ENCODE measurements around the gene TJP3. TPM values are rescaled to one million over a fixed set of nuclear protein-coding genes. Genes with fewer than 3 reads are reported as not detected.

TJP3 gene
- total and polyA plus RNA-seq, 3 experiments from 2014 or later, result 1.5 to 16.2 (median 1.7) TPM

DNA sequence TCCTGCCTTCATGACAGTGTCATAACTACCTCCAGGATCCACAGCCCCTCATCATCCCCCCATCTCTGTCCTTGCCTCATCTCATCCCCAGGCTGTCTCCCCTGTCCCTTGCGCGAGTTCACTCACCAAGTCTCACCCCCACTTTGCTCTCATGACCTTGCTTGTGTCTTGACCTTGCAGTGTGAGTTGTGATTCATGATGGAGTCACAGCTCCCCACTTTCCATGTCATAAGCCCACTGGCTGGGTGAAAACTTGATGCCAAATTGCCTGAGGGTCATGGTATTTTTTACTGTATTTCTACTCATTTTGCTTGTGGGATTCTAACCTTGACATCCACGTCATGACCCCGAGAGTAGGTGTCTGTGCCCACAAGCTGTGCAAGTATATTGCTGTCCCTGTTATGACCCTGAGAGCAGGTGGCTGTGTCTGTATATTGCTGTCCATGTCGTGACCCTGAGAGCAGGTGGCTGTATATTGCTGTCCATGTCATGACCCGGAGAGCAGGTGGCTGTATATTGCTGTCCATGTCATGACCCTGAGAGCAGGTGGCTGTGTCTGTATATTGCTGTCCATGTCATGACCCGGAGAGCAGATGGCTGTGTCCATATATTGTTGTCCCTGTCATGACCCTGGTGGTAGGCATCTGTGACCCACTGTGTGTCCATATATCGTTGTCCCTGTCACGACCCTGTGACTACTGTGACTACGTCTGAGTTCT is 29.5 kb downstream of the TJP3 start:
- CTCF ChIA-PET, result no interaction called here
- no peaks in the 10 kb centered on the region for H3K27me3 Mint-ChIP-seq
- DNase-seq, result no peak
- Histone ChIP-seq H3K9me3 (ENCODE audit: low read length) (no peaks in the 10 kb centered on the region), H3K4me3 (ENCODE audit: low read length) (no peak overlapping the region), H3K27ac (ENCODE audit: low read depth, low read length) (no peak overlapping the region), H3K4me1 (ENCODE audit: insufficient read depth, low read length) (peaks cover 12% of the 10 kb centered on the region), H3K36me3 (ENCODE audit: insufficient read depth, low read length) (no peaks in the 10 kb centered on the region), H3K27me3 (ENCODE audit: insufficient read depth, low read length, poor library complexity, severe bottlenecking) (no peaks in the 10 kb centered on the region)
- POLR2A ChIA-PET, result no interaction called here
- H3K4me3 Mint-ChIP-seq, result peak overlapping the region in 1 of 7 donors; percentile 27
- H3K36me3 Mint-ChIP-seq, result peaks cover 3 to 21% (median 4%) of the 10 kb centered on the region in 3 donors
- H3K4me1 Mint-ChIP-seq, result peaks cover 5 to 23% (median 14%) of the 10 kb centered on the region in 3 donors
- H3K9me3 Mint-ChIP-seq, result no peaks in the 10 kb centered on the region
- peak overlapping the region in 3 of 8 donors; percentile 9 to 82 (median 50) for H3K27ac Mint-ChIP-seq

GRCh38 chr19:3738477-3739220 is 30.5 kb downstream of the TJP3 start:
- Histone ChIP-seq H3K4me3 (ENCODE audit: low read length) (no peak overlapping the region), H3K36me3 (ENCODE audit: insufficient read depth, low read length) (no peaks in the 10 kb centered on the region), H3K27me3 (ENCODE audit: insufficient read depth, low read length, poor library complexity, severe bottlenecking) (no peaks in the 10 kb centered on the region), H3K4me1 (ENCODE audit: insufficient read depth, low read length) (peaks cover 12% of the 10 kb centered on the region), H3K27ac (ENCODE audit: low read depth, low read length) (no peak overlapping the region), H3K9me3 (ENCODE audit: low read length) (no peaks in the 10 kb centered on the region)
- H3K36me3 Mint-ChIP-seq, result peaks cover 3 to 19% (median 4%) of the 10 kb centered on the region in 3 donors
- H3K4me1 Mint-ChIP-seq, result peaks cover 5 to 23% (median 14%) of the 10 kb centered on the region in 3 donors
- POLR2A ChIA-PET, result no interaction called here
- CTCF ChIA-PET, result no interaction called here
- H3K27ac Mint-ChIP-seq, result peak overlapping the region in 2 of 8 donors; percentile 77 to 84
- no peaks in the 10 kb centered on the region for H3K27me3 Mint-ChIP-seq
- no peak for DNase-seq
- H3K4me3 Mint-ChIP-seq, result no peak overlapping the region
- no peaks in the 10 kb centered on the region for H3K9me3 Mint-ChIP-seq

GRCh38 chr19:3740431-3740830 is 32.2 kb downstream of the TJP3 start:
- ChIA-PET POLR2A (no interaction called here), CTCF (no interaction called here)
- no peak overlapping the region for H3K27ac Mint-ChIP-seq
- H3K36me3 ChIP-seq (ENCODE audit: insufficient read depth, low read length), result no peaks in the 10 kb centered on the region
- H3K27me3 Mint-ChIP-seq, result no peaks in the 10 kb centered on the region
- no peak overlapping the region for H3K4me3 Mint-ChIP-seq
- no peaks in the 10 kb centered on the region for H3K9me3 Mint-ChIP-seq
- H3K9me3 ChIP-seq (ENCODE audit: low read length), result no peaks in the 10 kb centered on the region
- H3K4me3 ChIP-seq (ENCODE audit: low read length), result no peak overlapping the region
- DNase-seq, result no peak
- H3K27me3 ChIP-seq (ENCODE audit: insufficient read depth, low read length, poor library complexity, severe bottlenecking), result no peaks in the 10 kb centered on the region
- H3K36me3 Mint-ChIP-seq, result peaks cover 3 to 16% (median 6%) of the 10 kb centered on the region in 3 donors
- no peak overlapping the region for H3K27ac ChIP-seq (ENCODE audit: low read depth, low read length)
- peaks cover 12% of the 10 kb centered on the region for H3K4me1 ChIP-seq (ENCODE audit: insufficient read depth, low read length)
- peaks cover 5 to 23% (median 14%) of the 10 kb centered on the region in 3 donors for H3K4me1 Mint-ChIP-seq

DNA sequence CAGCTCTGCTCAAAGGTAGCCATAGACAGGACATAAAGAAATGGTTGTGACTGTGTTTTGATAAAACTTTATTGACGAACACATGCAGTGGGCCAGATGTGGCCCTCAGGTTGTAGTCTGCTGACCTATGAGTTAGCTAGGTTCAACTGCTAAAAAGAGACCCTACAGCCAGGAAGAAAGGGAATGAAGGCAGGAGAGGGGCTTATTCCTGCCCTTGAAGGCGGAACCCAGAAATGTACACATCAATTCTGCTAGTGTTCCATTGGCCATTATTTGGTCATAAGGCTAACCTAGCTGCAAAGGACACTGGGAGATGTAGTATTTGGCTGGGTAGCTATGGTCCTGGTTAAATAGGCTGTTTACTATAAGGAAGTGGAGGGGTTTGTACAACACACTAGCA is 35.3 kb downstream of the TJP3 start:
- no peak overlapping the region for H3K27ac ChIP-seq (ENCODE audit: low read depth, low read length)
- CTCF ChIA-PET, result no interaction called here
- POLR2A ChIA-PET, result interaction anchor here (0.5 kb wide), 1 partner anchor 639 kb away, joined by 4 read pairs; no protein-coding TSS in a partner anchor
- H3K27ac Mint-ChIP-seq, result no peak overlapping the region
- H3K27me3 Mint-ChIP-seq, result no peaks in the 10 kb centered on the region
- H3K36me3 Mint-ChIP-seq, result peaks cover 0 to 2% (median 0%) of the 10 kb centered on the region in 3 donors
- no peak overlapping the region for H3K4me3 Mint-ChIP-seq
- no peak for DNase-seq
- no peak overlapping the region for H3K4me3 ChIP-seq (ENCODE audit: low read length)
- peaks cover 12% of the 10 kb centered on the region for H3K4me1 ChIP-seq (ENCODE audit: insufficient read depth, low read length)
- peaks cover 5 to 12% (median 10%) of the 10 kb centered on the region in 3 donors for H3K4me1 Mint-ChIP-seq
- no peaks in the 10 kb centered on the region for H3K9me3 ChIP-seq (ENCODE audit: low read length)
- H3K9me3 Mint-ChIP-seq, result no peaks in the 10 kb centered on the region
- H3K27me3 ChIP-seq (ENCODE audit: insufficient read depth, low read length, poor library complexity, severe bottlenecking), result no peaks in the 10 kb centered on the region
- no peaks in the 10 kb centered on the region for H3K36me3 ChIP-seq (ENCODE audit: insufficient read depth, low read length)

DNA sequence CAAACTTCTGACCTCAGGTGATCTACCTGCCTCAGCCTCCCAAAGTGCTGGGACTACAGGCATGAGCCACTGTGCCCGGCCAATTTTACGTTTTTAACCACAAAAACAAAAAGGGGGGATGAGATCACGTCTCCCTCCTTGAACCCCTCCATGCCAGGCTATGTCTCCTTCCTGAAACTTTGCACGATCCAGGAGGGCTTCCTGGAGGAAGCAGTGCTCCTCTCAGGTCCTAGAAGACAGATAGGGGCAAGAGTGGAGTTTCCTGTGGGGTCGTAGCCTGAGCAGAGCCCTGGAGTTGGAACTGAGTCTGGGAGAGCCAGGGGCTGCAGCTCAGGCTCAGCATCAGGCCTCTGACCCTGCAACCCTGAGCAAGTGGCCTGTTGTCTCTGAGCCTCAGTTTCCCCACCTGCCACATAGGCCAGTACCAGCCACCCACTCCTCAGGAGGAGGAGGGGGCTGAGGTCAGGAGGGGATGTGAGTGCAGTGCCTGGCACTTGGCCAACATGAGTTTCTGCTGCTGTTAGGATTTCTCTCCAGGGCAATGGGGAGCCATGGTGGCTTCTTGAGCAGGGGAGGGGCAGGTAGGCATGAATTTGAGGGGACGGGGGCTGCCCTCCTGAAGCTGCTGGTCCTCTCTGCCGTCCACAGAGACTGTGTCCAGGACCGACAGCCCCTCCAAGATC is 37.3 kb downstream of the TJP3 start:
- DNase-seq, result no peak
- Mint-ChIP-seq H3K27me3 (no peaks in the 10 kb centered on the region), H3K36me3 (peaks cover 5 to 12% (median 5%) of the 10 kb centered on the region in 3 donors), H3K27ac (no peak overlapping the region), H3K4me1 (no peaks in the 10 kb centered on the region), H3K4me3 (no peak overlapping the region), H3K9me3 (no peaks in the 10 kb centered on the region)
- H3K36me3 ChIP-seq (ENCODE audit: insufficient read depth, low read length), result peaks cover 12% of the 10 kb centered on the region
- no peak overlapping the region for H3K4me3 ChIP-seq (ENCODE audit: low read length)
- no peaks in the 10 kb centered on the region for H3K4me1 ChIP-seq (ENCODE audit: insufficient read depth, low read length)
- ChIA-PET CTCF (no interaction called here), POLR2A (no interaction called here)
- no peak overlapping the region for H3K27ac ChIP-seq (ENCODE audit: low read depth, low read length)
- no peaks in the 10 kb centered on the region for H3K9me3 ChIP-seq (ENCODE audit: low read length)
- H3K27me3 ChIP-seq (ENCODE audit: insufficient read depth, low read length, poor library complexity, severe bottlenecking), result no peaks in the 10 kb centered on the region

DNA sequence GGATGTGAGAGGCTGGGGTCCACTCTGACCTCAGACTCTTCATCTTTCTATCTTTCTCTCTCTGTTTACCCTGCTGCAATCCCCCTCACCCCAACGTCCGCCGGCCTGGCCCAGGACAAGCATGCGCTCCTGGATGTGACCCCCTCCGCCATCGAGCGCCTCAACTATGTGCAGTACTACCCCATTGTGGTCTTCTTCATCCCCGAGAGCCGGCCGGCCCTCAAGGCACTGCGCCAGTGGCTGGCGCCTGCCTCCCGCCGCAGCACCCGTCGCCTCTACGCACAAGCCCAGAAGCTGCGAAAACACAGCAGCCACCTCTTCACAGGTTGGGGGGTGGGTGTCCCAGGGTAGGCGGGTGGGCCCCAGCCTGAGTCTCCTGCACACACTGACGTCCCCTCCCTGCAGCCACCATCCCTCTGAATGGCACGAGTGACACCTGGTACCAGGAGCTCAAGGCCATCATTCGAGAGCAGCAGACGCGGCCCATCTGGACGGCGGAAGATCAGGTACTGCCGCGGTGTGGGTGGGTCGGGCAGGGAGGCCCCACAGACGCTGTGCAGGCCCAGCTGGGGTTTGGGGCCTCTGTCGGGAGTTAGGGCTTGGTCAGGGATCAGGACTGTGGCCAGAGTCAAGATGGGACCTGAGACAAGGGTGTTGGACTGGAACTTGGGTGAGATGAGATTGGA is 38.3 kb downstream of the TJP3 start:
- H3K9me3 Mint-ChIP-seq, result no peaks in the 10 kb centered on the region
- H3K4me1 ChIP-seq (ENCODE audit: insufficient read depth, low read length), result no peaks in the 10 kb centered on the region
- H3K4me3 ChIP-seq (ENCODE audit: low read length), result no peak overlapping the region
- POLR2A ChIA-PET, result interaction anchor here (0.5 kb wide), 1 partner anchor 51 kb away, joined by 3 read pairs; no protein-coding TSS in a partner anchor
- CTCF ChIA-PET, result interaction anchor here (0.6 to 1.0 kb wide), 2 partner anchors 9 to 193 kb away, joined by 3 to 4 read pairs; no protein-coding TSS in a partner anchor
- no peaks in the 10 kb centered on the region for H3K27me3 Mint-ChIP-seq
- H3K27ac Mint-ChIP-seq, result peak overlapping the region in 1 of 8 donors; percentile 88
- H3K4me3 Mint-ChIP-seq, result no peak overlapping the region
- H3K27ac ChIP-seq (ENCODE audit: low read depth, low read length), result no peak overlapping the region
- H3K9me3 ChIP-seq (ENCODE audit: low read length), result no peaks in the 10 kb centered on the region
- no peak for DNase-seq
- H3K36me3 ChIP-seq (ENCODE audit: insufficient read depth, low read length), result peaks cover 15% of the 10 kb centered on the region
- H3K27me3 ChIP-seq (ENCODE audit: insufficient read depth, low read length, poor library complexity, severe bottlenecking), result no peaks in the 10 kb centered on the region
- H3K36me3 Mint-ChIP-seq, result peaks cover 5 to 18% (median 7%) of the 10 kb centered on the region in 3 donors
- no peaks in the 10 kb centered on the region for H3K4me1 Mint-ChIP-seq

DNA sequence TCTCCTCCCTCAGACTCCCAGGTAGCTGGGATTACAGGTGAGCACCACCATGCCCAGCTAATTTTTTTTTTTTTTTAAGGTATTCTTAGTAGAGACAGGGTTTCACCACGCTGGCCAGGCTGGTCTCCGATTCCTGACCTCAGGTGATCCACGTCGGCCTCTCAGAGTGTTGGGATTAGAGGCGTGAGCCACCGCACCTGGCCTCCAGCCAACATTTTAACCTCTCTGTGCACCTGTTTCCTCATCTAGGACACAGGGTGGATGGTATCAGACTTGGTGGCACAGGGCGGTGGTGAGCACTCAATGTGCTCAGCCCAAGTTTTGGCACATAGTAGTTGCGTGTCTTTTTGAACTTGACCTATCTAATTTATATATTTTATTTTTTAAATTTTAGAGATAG is 40.8 kb downstream of the TJP3 start:
- DNase-seq, result no peak
- Histone ChIP-seq H3K27ac (ENCODE audit: low read depth, low read length) (no peak overlapping the region), H3K4me3 (ENCODE audit: low read length) (no peak overlapping the region), H3K27me3 (ENCODE audit: insufficient read depth, low read length, poor library complexity, severe bottlenecking) (no peaks in the 10 kb centered on the region), H3K36me3 (ENCODE audit: insufficient read depth, low read length) (peaks cover 17% of the 10 kb centered on the region), H3K4me1 (ENCODE audit: insufficient read depth, low read length) (no peaks in the 10 kb centered on the region), H3K9me3 (ENCODE audit: low read length) (no peaks in the 10 kb centered on the region)
- CTCF ChIA-PET, result interaction anchor here (0.9 to 1.9 kb wide), 2 partner anchors 14 to 39 kb away, joined by 3 to 4 read pairs; partner anchors contain the start of gene MRPL54
- peak overlapping the region in 1 of 8 donors; percentile 32 for H3K27ac Mint-ChIP-seq
- no peaks in the 10 kb centered on the region for H3K4me1 Mint-ChIP-seq
- no peaks in the 10 kb centered on the region for H3K9me3 Mint-ChIP-seq
- H3K27me3 Mint-ChIP-seq, result no peaks in the 10 kb centered on the region
- POLR2A ChIA-PET, result interaction anchor here (0.7 kb wide), 1 partner anchor 1847 kb away, joined by 7 read pairs; no protein-coding TSS in a partner anchor
- no peak overlapping the region for H3K4me3 Mint-ChIP-seq
- H3K36me3 Mint-ChIP-seq, result peaks cover 3 to 35% (median 7%) of the 10 kb centered on the region in 3 donors
